ENCODE results near the gene RMDN3. TPM values are rescaled to one million over a fixed set of nuclear protein-coding genes. Genes with fewer than 3 reads are reported as not detected.

The RMDN3 gene, protein sequence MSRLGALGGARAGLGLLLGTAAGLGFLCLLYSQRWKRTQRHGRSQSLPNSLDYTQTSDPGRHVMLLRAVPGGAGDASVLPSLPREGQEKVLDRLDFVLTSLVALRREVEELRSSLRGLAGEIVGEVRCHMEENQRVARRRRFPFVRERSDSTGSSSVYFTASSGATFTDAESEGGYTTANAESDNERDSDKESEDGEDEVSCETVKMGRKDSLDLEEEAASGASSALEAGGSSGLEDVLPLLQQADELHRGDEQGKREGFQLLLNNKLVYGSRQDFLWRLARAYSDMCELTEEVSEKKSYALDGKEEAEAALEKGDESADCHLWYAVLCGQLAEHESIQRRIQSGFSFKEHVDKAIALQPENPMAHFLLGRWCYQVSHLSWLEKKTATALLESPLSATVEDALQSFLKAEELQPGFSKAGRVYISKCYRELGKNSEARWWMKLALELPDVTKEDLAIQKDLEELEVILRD
- 10 to 100 TPM; 36.5 to 44.3 (median 39.9) TPM for polyA plus RNA-seq (ENCODE audit: insufficient read length in 3 of 3)
- long read RNA-seq, donor 1, partial matches to known transcripts, result 0 of 4 reads
- long read RNA-seq, donor 1, other reads (novel, unspliced or antisense), result 0 of 4 reads
- long read RNA-seq, donor 2, transcript RMDN3-202 (13 exons, 2,251 nt), result major isoform, 6 of 6 reads
- long read RNA-seq, donor 2, partial matches to known transcripts, result 0 of 6 reads
- long read RNA-seq, donor 2, other reads (novel, unspliced or antisense), result 0 of 6 reads
- long read RNA-seq, donor 3, transcript RMDN3-202 (13 exons, 2,251 nt), result major isoform, 16 of 17 reads
- long read RNA-seq, donor 3, partial matches to known transcripts, result 0 of 17 reads
- long read RNA-seq, donor 3, other reads (novel, unspliced or antisense), result 0 of 17 reads
- long read RNA-seq, donor 4, partial matches to known transcripts, result 0 of 13 reads
- long read RNA-seq, donor 4, other reads (novel, unspliced or antisense), result 6 of 13 reads
- long read RNA-seq, donor 5, result 0 reads
- long read RNA-seq, donor 6, transcript RMDN3-202 (13 exons, 2,251 nt), result major isoform, 6 of 9 reads
- long read RNA-seq, donor 6, partial matches to known transcripts, result 0 of 9 reads
- long read RNA-seq, donor 6, other reads (novel, unspliced or antisense), result 0 of 9 reads
- long read RNA-seq, donor 7, partial matches to known transcripts, result 0 of 3 reads
- long read RNA-seq, donor 7, other reads (novel, unspliced or antisense), result 0 of 3 reads
- long read RNA-seq, donor 8, result 0 reads
- long read RNA-seq, donor 9, transcript RMDN3-202 (13 exons, 2,251 nt), result major isoform, 5 of 5 reads
- long read RNA-seq, donor 9, partial matches to known transcripts, result 0 of 5 reads
- long read RNA-seq, donor 9, other reads (novel, unspliced or antisense), result 0 of 5 reads
- long read RNA-seq, donor 10, transcript RMDN3-202 (13 exons, 2,251 nt), result major isoform, 8 of 8 reads
- long read RNA-seq, donor 10, partial matches to known transcripts, result 0 of 8 reads
- long read RNA-seq, donor 10, other reads (novel, unspliced or antisense), result 0 of 8 reads
- long read RNA-seq, donor 11, transcript RMDN3-202 (13 exons, 2,251 nt), result major isoform, 9 of 10 reads
- long read RNA-seq, donor 11, partial matches to known transcripts, result 0 of 10 reads
- long read RNA-seq, donor 11, other reads (novel, unspliced or antisense), result 0 of 10 reads
- long read RNA-seq, donor 12, partial matches to known transcripts, result 0 of 4 reads
- long read RNA-seq, donor 12, other reads (novel, unspliced or antisense), result 0 of 4 reads
- long read RNA-seq, donor 13, result 0 reads
- long read RNA-seq, donor 14, transcript RMDN3-202 (13 exons, 2,251 nt), result major isoform, 8 of 9 reads
- long read RNA-seq, donor 14, partial matches to known transcripts, result 0 of 9 reads
- long read RNA-seq, donor 14, other reads (novel, unspliced or antisense), result 0 of 9 reads
- long read RNA-seq, donor 15, partial matches to known transcripts, result 0 of 1 reads
- long read RNA-seq, donor 15, other reads (novel, unspliced or antisense), result 0 of 1 reads
- long read RNA-seq, donor 16, transcript RMDN3-202 (13 exons, 2,251 nt), result major isoform, 21 of 30 reads
- long read RNA-seq, donor 16, partial matches to known transcripts, result 0 of 30 reads
- long read RNA-seq, donor 16, other reads (novel, unspliced or antisense), result 7 of 30 reads

DNA sequence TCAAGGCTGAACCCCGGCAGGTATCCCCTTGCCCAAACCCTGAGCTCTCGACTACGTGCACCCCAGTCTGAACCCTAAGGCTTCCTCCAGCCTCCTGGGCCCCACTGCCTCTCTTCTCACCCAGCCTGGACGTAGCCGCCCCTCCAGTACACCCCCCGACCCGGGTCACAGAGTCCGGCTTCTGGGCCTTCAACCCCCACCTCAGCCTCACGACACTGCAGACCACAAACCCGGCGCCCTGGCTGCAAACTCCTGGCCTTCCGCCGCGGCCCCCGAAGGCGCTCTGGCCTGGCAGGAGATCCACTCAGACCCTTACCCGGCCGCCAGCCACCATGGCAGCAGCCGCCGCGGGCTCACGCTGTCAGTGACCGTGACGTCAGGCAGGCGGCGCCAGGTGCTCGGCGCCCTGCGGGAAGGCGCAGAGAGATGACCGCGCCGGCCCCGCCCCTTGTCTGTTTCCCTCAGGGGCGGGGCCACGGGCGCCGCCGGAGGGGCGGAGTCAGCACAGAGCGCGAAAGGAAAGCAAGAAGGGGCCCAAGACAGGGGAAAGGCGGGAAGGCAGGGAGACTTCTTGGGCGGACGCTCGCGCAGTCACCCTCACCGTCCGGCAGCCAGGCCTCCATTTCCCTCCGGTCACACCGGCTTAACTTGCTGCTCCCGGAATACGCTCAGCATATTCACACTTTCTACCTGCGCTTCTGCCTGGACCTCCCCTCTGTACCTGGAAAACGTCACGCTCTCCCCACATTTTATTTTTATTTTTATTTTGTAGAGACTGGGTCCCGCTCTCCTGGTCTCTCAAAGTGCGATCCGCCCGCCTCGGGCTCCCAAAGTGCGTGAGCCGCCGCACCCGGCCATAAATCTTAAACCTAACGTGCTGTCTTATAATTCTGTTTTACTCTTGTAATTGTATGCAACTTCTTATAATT, at the start of gene RMDN3:
TSS of gene RMDN3 (minus strand) at position 372 of the 929 bp plus-strand sequence. CDS start 471 bp downstream, outside the sequence.
- DNase-seq (ENCODE audit: extremely low read depth in 1 of 11, low read depth in 9 of 11, low spot score in 4 of 11), result peak; percentile 89 to 96 (median 93)

DNA sequence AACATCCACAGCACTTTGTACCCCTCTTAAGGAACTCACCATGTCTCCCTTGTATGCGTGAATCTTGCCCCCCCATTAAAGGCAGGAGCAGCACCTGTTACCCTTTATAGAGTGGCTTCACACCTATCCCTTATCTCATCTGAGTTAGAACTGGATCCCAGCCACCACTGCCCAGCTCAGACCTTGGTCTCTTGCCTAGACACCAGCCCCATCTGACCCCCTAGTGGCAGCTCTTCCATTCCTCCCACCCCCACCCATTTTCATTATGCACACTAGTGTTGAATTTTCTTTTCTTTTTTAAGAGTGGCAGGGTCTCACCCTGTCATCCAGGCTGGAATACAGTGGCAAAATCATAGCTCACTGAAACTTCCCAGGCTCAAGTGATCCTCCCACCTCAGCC, 48.6 kb upstream of the RMDN3 start:
- DNase-seq (ENCODE audit: extremely low read depth in 1 of 11, low read depth in 9 of 11, low spot score in 4 of 11), result no peak

DNA sequence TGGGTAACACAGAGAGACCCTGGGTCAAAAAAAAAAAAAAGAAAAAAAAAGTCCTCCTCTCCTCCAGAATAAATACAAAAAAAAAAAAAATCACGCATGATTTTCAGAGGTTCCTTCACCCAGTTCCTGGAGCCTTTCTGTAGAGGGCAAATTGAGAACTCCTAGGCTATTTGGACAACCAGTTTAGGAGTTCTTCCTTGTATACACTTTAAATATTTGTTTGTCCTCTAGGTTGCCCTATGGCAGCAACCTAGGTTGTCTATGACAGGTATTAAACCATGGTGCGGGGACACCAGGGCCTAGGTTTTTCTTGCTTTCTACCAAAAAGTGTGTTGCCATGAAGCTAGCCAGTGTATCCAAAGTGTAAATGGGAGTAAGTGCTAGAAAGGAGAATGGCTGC, 48.0 kb upstream of the RMDN3 start:
- no peak for DNase-seq (ENCODE audit: extremely low read depth in 1 of 11, low read depth in 9 of 11, low spot score in 4 of 11)

DNA sequence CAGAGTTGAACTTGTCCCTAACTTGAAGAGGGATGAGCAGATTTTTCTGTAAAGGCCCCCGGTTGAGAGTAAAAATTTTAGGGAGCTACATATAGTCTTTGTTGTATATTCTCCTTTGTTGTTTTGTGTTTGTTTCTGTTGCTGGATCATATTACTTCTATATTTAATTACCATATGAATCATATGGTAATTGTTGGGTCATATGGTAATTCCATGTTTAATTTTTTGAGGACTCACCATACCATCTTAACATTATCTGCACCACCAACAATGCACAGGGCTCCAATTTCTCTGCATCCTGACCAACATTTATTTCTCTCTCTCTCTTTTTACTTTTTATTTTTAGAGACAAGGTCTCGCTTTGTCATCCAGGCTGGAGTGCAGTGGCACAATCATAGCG, 44.5 kb upstream of the RMDN3 start:
- DNase-seq (ENCODE audit: extremely low read depth in 1 of 11, low read depth in 9 of 11, low spot score in 4 of 11), result no peak

DNA sequence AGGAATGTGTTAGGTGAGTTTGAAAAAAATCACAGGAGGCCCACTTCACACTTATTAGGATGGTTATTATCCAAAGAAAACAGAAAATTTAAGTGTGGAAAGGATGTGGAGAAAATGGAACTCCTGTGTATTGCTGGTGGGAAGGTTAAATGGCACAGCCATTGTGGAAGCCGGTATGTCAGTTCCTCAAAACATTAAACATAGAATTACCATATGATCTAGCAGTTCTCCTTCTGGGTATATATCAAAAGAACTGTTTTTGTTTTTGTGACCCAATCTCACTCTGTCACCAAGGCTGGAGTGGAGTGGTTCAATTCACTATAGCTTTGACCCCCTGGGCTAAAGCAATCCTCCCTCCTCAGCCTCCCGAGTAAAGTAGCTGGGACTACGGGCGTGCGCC, 41.5 kb upstream of the RMDN3 start:
- DNase-seq (ENCODE audit: extremely low read depth in 1 of 11, low read depth in 9 of 11, low spot score in 4 of 11), result no peak

DNA sequence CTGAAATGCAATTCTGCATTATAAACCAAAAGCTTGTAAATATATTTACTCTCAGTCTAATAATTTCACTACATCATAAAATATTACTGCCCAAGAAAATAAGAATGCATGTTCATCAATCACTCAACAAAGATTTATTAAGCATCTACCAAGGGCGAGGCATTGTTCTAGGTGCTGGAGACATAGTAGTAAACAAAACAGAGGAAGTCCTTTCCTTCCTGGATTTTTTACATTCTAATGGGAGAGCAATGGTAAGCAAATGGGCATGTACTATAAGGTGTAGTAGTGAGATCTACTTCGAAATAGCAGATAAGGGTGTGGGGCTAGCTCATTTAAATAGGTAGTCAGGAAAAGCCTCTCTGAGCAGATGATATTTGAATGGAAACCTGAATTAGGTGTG, 41.0 kb upstream of the RMDN3 start:
- no peak for DNase-seq (ENCODE audit: extremely low read depth in 1 of 11, low read depth in 9 of 11, low spot score in 4 of 11)

DNA sequence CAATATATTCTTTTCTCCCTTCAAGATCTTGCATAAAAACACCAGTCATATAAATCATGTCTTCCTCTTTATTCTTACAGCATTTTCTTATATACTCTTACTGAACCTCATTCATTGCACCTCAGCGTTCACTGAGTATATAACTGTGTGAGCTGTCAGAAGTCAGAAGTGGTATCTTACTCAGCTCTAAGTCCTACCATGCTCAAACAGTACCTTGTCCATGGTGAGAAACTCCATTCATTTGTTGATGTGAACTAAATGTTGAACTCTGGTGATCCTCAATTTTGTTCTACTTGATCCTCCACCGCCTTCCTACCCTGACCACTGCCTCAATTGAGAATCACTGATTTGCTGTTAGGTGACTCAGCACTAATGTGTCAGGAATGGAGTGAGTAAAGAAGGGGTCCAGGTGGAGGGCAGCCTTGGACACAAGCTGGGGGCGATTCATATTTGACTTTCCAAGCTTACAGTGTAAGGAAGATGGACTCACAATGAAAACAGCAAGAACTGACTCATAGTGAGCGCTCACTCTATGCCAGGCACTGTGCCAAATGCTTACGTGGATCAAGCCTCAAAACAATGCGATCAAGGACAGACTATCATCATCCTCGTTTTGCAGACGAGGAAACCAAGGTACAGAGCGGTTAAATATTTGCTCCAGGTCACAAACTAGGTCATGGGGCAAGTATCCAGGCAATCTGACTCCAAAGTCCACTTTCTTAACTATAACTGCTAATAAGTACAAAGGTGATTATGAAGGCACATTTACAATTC, 38.3 kb upstream of the RMDN3 start:
- no peak for DNase-seq (ENCODE audit: extremely low read depth in 1 of 11, low read depth in 9 of 11, low spot score in 4 of 11)

DNA sequence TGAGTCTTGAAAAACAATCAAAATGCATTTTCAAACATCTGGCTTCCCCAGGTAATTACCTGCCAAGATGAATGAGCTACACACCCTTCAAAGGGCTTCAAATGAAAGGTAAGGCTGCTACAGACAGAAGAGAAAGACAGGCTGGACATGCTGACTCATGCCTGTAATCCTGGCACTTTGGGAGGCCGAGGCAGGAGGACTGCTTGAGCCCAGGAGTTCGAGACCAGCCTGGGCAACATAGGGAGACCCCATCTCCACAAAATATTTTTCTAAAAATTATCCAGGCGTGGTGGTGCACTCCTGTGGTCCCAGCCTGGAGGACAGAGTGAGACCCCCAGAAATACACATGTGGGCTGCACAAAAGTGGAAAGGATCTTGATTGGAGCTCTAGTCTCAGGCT, 37.3 kb upstream of the RMDN3 start:
- no peak for DNase-seq (ENCODE audit: extremely low read depth in 1 of 11, low read depth in 9 of 11, low spot score in 4 of 11)

DNA sequence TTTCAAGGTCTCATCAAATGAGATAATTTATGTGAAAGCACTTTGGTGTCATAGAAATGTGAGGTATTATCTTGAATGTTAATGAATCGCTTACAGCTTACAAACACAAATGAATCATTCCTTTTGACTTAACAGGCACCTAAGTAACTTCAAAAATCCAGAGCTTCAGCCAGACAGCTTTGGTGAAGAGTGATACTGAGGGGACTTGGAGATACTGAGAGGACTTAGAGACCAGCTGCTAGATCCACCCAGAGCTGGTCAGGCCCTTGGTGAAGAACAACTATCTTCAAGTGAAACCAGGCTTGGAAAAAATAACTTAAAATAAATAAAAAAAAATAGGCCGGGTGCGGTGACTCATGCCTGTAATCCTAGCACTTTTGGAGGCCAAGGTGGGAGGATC, 35.7 kb upstream of the RMDN3 start:
- DNase-seq (ENCODE audit: extremely low read depth in 1 of 11, low read depth in 9 of 11, low spot score in 4 of 11), result no peak

DNA sequence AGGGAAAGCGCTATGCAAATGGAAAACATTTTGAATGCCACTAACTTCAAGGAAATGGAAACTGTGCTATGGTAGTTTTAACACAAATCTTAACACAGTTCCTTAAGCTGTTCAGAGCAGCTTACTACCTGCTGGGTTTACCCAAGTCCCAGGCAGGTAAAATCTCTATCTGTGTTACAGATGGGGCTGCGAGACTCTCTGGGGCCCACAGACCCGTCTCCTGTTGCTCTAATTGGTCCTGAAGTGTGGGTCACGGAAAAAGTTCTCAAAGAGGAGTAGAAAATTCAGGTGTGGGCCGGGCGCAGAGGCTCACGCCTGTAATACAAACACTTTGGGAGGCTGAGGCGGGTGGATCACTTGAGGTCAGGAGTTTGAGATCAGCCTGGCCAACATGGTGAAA, 34.9 kb upstream of the RMDN3 start:
- no peak for DNase-seq (ENCODE audit: extremely low read depth in 1 of 11, low read depth in 9 of 11, low spot score in 4 of 11)

DNA sequence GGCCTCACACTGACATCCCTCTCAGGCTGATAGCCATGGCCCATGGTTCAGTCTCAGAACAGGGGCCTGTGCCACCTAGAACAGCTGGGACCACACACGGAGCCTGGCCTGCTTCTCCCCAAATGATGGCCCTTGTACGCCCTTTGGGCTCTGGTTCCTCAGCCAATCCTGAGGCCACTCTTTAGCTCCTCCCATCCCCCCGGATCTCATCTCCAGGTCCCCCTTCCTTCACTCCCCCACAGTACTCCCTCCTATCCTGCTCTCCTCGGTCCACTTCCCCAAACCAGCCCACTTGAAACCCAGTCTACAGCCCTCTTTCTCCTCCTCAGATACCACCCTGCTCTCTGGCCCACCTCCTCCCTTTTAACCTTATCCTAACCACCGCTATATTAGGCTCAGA, 34.1 kb upstream of the RMDN3 start:
- DNase-seq (ENCODE audit: extremely low read depth in 1 of 11, low read depth in 9 of 11, low spot score in 4 of 11), result no peak

DNA sequence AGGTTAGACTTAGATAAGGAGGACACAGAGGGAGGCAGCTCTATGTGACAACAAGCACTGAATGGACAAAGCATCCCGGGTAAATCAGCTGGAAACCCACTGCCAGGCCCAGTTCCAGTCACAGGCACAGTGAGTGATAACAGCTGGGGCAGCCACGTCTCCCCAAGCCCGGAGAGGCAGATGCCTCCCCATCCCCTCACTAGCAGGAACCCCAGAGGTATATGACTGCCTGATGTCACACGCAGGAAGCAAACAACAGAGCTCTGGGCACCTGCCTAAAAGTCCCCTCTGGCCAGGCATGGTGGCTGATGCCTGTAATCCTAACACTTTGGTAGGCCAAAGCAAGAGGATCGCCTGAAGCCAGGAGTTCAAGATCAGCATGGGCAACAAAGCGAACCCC, 32.9 kb upstream of the RMDN3 start:
- DNase-seq (ENCODE audit: extremely low read depth in 1 of 11, low read depth in 9 of 11, low spot score in 4 of 11), result no peak

DNA sequence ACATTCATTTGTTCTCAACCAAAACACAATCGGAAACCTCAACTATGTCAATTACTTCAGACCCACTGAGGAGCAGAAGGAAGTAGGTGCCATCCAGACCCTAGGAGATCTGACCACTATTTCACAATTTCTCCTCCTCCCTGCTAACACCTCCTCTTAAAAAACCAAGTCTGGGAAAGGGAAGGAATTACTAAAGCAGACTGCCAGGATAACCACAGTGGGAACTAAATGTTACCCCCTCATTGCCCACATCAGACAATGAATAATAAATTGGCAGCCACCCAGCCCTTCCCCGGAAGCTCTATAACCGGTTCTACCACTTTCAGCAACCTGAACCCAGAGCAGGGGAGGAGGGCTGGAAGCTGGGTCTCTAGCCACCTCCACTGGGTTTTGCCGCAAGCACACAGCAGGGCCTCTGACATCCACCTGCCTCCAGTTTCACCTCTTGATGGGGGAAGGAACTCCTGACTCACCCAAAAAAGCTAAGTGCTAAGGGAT, 32.3 kb upstream of the RMDN3 start:
- DNase-seq (ENCODE audit: extremely low read depth in 1 of 11, low read depth in 9 of 11, low spot score in 4 of 11), result peak in 1 of 11 donors; percentile 58

DNA sequence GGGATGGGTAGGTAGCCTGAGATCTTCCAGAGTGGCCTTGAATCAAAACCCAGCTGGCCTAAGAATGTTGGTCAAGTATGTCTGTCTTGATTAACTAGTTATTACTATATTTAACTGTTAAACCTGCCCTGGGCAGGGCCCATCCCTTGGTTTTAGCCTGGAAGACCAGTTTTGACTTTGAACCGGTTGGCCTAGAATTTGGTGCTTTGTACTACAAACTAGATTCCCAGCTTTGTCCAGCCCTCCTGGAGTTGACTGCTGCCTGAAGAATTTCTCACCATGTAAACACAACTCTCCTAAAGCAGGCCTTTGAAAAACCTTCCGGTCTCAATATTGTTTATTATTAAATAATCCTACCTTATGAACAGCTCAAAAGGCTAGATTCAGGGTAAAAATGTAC, 30.8 kb upstream of the RMDN3 start:
- DNase-seq (ENCODE audit: extremely low read depth in 1 of 11, low read depth in 9 of 11, low spot score in 4 of 11), result no peak

DNA sequence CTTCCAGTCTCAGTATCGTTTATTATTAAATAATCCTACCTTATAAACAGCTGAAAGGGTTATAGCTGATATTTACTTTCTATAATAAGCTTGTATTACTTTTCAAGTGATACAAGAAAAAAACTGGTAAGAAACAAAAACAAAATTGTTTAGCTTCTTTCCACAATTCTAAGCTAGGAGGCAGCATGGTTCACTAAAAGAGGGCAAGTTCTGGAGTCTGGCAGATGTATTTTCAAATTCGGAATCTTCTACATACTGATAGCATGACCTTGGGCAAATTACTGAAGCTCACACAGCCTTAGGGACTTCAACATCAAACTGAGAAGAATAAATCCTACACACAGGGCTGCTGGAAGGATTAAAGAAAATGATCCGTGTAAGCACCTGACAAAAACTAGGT, 30.1 kb upstream of the RMDN3 start:
- no peak for DNase-seq (ENCODE audit: extremely low read depth in 1 of 11, low read depth in 9 of 11, low spot score in 4 of 11)
